Measurements from ENCODE around the gene CHD6.

Gene CHD6

DNA sequence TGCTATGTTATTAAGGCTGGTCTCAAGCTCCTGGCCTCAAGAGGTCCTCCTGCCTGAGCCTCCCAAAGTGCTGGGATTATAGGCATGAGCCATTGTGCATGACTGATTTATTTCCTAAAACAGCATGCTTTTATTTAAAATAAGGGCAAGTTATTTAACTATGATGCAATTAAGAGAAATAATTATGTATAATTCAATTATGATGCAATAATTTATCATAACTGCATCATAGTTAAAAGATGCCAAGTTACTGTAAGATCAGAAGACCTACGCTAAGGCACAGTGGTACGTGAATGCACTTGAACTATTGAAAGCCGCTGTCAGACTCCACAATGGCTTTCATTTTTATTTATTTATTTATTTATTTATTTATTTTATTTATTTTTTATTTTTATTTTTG, 227.3 kb downstream of the CHD6 start:
- Histone ChIP-seq H3K36me3 (no peaks in the 10 kb centered on the region), H3K4me3 (ENCODE audit: low read depth in 1 of 2, low read length in 1 of 2) (no peak overlapping the region), H3K27ac (no peak overlapping the region), H3K9me3 (no peaks in the 10 kb centered on the region), H3K27me3 (peaks cover 67% of the 10 kb centered on the region), H3K4me1 (ENCODE audit: control insufficient read depth in 1 of 2, insufficient read depth in 1 of 2, low read depth in 1 of 2, low read length in 1 of 2) (no peaks in the 10 kb centered on the region)
- TF ChIP-seq, protein P1, sequence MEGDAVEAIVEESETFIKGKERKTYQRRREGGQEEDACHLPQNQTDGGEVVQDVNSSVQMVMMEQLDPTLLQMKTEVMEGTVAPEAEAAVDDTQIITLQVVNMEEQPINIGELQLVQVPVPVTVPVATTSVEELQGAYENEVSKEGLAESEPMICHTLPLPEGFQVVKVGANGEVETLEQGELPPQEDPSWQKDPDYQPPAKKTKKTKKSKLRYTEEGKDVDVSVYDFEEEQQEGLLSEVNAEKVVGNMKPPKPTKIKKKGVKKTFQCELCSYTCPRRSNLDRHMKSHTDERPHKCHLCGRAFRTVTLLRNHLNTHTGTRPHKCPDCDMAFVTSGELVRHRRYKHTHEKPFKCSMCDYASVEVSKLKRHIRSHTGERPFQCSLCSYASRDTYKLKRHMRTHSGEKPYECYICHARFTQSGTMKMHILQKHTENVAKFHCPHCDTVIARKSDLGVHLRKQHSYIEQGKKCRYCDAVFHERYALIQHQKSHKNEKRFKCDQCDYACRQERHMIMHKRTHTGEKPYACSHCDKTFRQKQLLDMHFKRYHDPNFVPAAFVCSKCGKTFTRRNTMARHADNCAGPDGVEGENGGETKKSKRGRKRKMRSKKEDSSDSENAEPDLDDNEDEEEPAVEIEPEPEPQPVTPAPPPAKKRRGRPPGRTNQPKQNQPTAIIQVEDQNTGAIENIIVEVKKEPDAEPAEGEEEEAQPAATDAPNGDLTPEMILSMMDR (IDR thresholded peaks at IDR 0.05), result no peak

DNA sequence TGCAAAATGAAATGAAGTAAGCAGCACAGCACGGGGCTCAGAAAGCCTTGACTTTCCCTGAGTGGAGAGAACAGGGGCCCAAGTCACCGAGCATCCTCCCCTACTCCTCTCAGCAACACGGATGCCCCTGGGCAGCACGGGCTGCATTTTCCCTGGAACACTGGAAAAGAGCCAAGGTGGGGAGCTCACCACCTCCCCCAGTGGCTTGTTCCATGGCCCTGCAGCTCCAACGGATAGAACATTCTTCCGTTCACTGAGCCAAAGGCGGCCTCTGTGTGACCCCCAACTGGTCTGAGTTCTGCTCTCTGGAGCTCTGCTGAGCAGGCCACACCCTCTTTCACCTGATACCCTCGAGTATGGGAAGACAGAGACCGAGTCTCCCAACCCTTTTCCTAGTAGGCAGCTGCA, 230.7 kb downstream of the CHD6 start:
- TF ChIP-seq, protein P1 (IDR thresholded peaks at IDR 0.05), result no peak
- H3K36me3 ChIP-seq, result no peaks in the 10 kb centered on the region
- H3K9me3 ChIP-seq, result no peaks in the 10 kb centered on the region
- peaks cover 82% of the 10 kb centered on the region for H3K27me3 ChIP-seq
- H3K4me1 ChIP-seq (ENCODE audit: control insufficient read depth in 1 of 2, insufficient read depth in 1 of 2, low read depth in 1 of 2, low read length in 1 of 2), result peaks cover 0 to 6% of the 10 kb centered on the region in 2 experiments
- no peak overlapping the region for H3K4me3 ChIP-seq (ENCODE audit: low read depth in 1 of 2, low read length in 1 of 2)
- no peak overlapping the region for H3K27ac ChIP-seq

DNA sequence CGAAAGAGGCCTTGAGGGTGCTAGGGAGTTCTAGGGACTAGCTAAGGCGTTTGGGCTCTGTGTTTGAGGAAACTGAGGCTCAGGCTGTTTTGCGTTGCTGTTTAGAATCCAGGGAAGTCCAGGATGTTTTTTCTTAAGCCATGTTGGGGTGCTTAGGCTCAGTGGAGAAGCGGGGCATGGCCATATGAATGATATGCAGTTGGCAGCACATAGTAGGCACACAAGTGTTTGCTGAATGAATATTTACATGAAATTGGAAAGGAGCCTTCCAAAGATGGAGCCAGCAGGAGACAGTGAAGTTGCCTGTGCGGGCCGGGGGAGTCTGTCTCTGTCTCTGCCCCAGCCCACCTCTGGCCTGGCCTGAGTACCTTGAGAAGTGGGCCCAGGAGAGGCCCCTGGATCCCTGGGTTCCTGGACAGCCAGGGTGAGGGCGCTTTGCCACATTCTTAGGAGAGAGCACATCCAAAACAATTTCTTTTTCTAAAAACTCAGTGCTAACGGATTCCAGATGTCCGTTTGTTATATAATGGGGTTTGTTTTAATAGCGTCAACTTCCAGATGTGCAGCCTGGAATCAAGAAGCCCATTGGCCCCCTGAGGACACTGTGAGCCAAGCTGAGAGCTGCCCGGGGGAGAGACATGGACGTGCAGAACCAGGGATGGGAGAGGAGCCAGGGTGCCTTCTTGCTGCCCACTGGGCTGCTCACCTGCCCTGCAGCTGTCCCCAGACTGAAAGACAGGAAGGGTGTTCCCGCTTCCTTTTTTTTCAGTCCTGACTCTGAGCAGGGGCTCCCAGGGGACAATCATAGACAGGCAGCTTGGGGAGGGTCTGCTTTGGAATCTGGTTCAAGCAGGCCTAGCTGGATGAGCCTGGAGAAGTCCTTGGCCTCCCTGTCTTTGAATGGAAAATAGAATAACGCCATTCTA, 231.4 kb downstream of the CHD6 start:
- TF ChIP-seq, protein P1 (IDR thresholded peaks at IDR 0.05), result no peak
- Histone ChIP-seq H3K9me3 (no peaks in the 10 kb centered on the region), H3K27me3 (peaks cover 83% of the 10 kb centered on the region), H3K4me1 (ENCODE audit: control insufficient read depth in 1 of 2, insufficient read depth in 1 of 2, low read depth in 1 of 2, low read length in 1 of 2) (peaks cover 0 to 6% of the 10 kb centered on the region in 2 experiments), H3K4me3 (ENCODE audit: low read depth in 1 of 2, low read length in 1 of 2) (no peak overlapping the region), H3K27ac (no peak overlapping the region), H3K36me3 (no peaks in the 10 kb centered on the region)

DNA sequence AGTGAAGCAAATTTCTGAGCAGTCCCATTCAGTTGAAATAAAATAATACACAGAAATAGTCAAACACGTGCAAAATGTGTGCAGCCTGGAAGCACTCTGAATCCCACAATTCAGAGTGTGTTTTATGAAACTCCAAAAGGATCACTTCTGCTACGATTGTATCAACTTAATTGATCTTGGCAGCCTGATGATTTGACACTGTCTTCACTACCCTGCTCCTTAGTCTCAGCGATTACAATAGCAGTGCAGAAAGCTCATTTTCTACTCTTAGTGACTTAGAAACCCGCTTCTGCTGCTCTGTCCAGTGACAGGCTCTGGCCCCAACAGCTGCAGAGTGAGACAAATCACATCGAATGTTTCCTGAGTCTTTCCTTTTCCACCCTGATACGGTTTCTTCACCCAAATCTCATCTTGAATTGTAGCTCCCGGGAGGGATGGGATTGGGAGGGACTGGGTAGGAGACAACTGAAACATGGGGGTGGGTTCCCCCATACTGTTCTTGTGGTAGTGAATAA, 235.3 kb downstream of the CHD6 start:
- no peak overlapping the region for H3K27ac ChIP-seq
- no peaks in the 10 kb centered on the region for H3K36me3 ChIP-seq
- TF ChIP-seq, protein P1 (IDR thresholded peaks at IDR 0.05), result no peak
- H3K9me3 ChIP-seq, result no peaks in the 10 kb centered on the region
- peaks cover 22 to 26% of the 10 kb centered on the region in 2 experiments for H3K4me1 ChIP-seq (ENCODE audit: control insufficient read depth in 1 of 2, insufficient read depth in 1 of 2, low read depth in 1 of 2, low read length in 1 of 2)
- H3K4me3 ChIP-seq (ENCODE audit: low read depth in 1 of 2, low read length in 1 of 2), result no peak overlapping the region
- H3K27me3 ChIP-seq, result peaks cover 70% of the 10 kb centered on the region

DNA sequence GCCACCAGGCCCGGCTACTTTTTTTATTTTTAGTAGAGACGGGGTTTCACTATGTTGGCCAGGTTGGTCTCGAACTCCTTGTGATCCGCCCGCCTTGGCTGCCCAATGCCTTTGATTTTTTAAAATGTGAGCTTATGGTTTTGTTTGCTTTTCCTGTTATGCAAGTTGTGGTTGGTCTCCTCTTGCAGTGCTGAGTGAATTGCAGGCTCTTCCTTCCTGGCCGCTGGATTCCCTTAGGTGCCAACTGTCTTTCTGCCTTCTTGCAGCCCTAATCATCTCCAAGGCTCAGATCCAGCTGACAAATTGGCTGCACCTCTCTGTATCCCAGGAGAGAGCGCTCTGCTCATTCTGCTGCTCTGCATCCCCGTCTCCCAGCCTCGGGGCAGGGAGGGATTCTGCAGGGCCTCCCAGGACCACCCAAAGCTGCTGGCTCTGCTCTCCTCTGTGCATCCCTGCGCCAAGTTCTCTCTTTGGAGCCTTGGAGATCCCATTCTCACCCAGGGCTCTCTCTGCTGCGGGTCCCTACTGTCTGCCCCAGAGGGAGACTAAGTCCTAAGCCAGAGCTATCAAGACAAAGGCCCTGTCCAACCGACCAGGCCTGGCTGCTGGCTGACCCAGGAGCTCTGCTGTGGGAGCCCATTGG, 237.5 kb downstream of the CHD6 start:
- Histone ChIP-seq H3K4me3 (ENCODE audit: low read depth in 1 of 2, low read length in 1 of 2) (peak overlapping the region in 1 of 2 experiments; percentile 0), H3K27ac (no peak overlapping the region), H3K36me3 (no peaks in the 10 kb centered on the region), H3K27me3 (peaks cover 71% of the 10 kb centered on the region), H3K4me1 (ENCODE audit: control insufficient read depth in 1 of 2, insufficient read depth in 1 of 2, low read depth in 1 of 2, low read length in 1 of 2) (peaks cover 22 to 26% of the 10 kb centered on the region in 2 experiments), H3K9me3 (no peaks in the 10 kb centered on the region)
- TF ChIP-seq, protein P1 (IDR thresholded peaks at IDR 0.05), result no peak

All from neutrophil (primary cell).